MM.1S (cell line): ENCODE results near the gene PTGER2.

Experiments
- DNase-seq: peaks from one replicate; pipeline ENCODE4 v3.0.0-alpha.2; 2015
- H2AFZ ChIP-seq: fragments of 300-600 bp; sonication (generic); 2 replicates; pipeline ENCODE4 v1.6.0; 2016; ENCODE audit warnings: antibody characterized with exemption, low read length
- H3F3A ChIP-seq: fragments of 300-600 bp; sonication (generic); 2 replicates; pipeline ENCODE4 v1.6.1; 2016; ENCODE audit warnings: mild to moderate bottlenecking, antibody characterized with exemption, low read length, moderate library complexity, mixed read lengths; ENCODE audit not compliant: insufficient read depth
- H3K27ac ChIP-seq: fragments of 300-600 bp; sonication (generic); 2 replicates; pipeline ENCODE4 v1.5.1; 2016; ENCODE audit warnings: mild to moderate bottlenecking, low read length
- H3K27me3 ChIP-seq: fragments of 300-600 bp; sonication (generic); replicated peaks from 2 replicates; pipeline ENCODE4 v1.6.0; 2016; ENCODE audit warnings: low read length; ENCODE audit not compliant: insufficient read depth
- H3K36me3 ChIP-seq: fragments of 300-600 bp; sonication (generic); replicated peaks from 2 replicates; pipeline ENCODE4 v1.6.1; 2016; ENCODE audit warnings: mild to moderate bottlenecking, low read length, mixed read lengths; ENCODE audit not compliant: insufficient read depth
- H3K4me1 ChIP-seq: fragments of 300-600 bp; sonication (generic); 2 replicates; pipeline ENCODE4 v1.6.1; 2016; ENCODE audit warnings: low read length, mixed read lengths
- H3K4me2 ChIP-seq: fragments of 300-600 bp; sonication (generic); 2 replicates; pipeline ENCODE4 v1.6.0; 2016; ENCODE audit warnings: low read depth, low read length
- H3K4me3 ChIP-seq: fragments of 300-600 bp; sonication (generic); 2 replicates; pipeline ENCODE4 v1.5.1; 2016; ENCODE audit warnings: low read length, mixed read lengths
- H3K79me2 ChIP-seq: fragments of 300-600 bp; sonication (generic); 2 replicates; pipeline ENCODE4 v1.6.1; 2016; ENCODE audit warnings: mixed run types, low read length, mixed read lengths
- H3K9ac ChIP-seq: fragments of 300-600 bp; sonication (generic); 2 replicates; pipeline ENCODE4 v1.6.1; 2016; ENCODE audit warnings: low read length, mixed read lengths
- H3K9me2 ChIP-seq: fragments of 300-600 bp; sonication (generic); replicated peaks from 2 replicates; pipeline ENCODE4 v1.6.1; 2016; ENCODE audit warnings: mild to moderate bottlenecking, low read length, mixed read lengths; ENCODE audit not compliant: insufficient read depth
- H3K9me3 ChIP-seq: fragments of 300-600 bp; sonication (generic); replicated peaks from 2 replicates; pipeline ENCODE4 v1.6.1; 2016; ENCODE audit warnings: mild to moderate bottlenecking, low read length, mixed read lengths; ENCODE audit not compliant: insufficient read depth
- H4K20me1 ChIP-seq: fragments of 300-600 bp; sonication (generic); 2 replicates; pipeline ENCODE4 v1.6.1; 2016; ENCODE audit warnings: mild to moderate bottlenecking, low read length, moderate library complexity, mixed read lengths; ENCODE audit not compliant: insufficient read depth
- CTCF ChIP-seq: fragments of 300-600 bp; sonication (generic); IDR thresholded peaks from 2 replicates; pipeline ENCODE4 v1.5.1; 2016; ENCODE audit warnings: antibody characterized with exemption, low read length, mixed read lengths
- EZH2 ChIP-seq: fragments of 300-600 bp; sonication (generic); optimal IDR thresholded peaks from 2 replicates; pipeline ENCODE3; 2017; ENCODE audit warnings: low read depth, mild to moderate bottlenecking, antibody characterized with exemption, low read length, mixed read lengths
- EZH2phosphoT487 ChIP-seq: fragments of 300-600 bp; sonication (generic); IDR thresholded peaks from 2 replicates; pipeline ENCODE4 v1.6.1; 2018; ENCODE audit warnings: antibody characterized with exemption, low read length

The PTGER2 gene

DNA sequence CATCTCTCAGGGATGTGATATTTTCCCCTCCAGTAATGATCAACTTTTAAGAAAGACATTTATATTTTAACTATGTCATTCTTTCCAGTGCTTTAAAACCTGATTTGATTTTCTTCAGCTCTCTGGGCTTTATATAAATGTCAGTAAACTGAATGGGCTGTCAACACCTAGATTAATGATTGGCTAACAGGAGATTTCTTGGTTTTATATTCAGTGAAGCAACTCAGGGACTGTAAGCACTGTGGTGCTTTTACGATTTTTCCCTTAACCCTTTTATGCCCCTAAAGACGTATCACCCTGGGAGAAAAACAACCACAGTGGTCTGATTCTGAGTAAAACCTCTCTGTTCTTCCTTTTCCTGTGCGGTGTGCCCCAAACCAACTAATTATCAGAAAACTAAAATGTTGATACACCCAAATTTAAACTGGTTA is 38.0 kb downstream of the PTGER2 start:
- Histone ChIP-seq H3K9me2 (no peaks in the 10 kb centered on the region), H3K4me1 (no peaks in the 10 kb centered on the region), H3K4me2 (no peak overlapping the region), H3K79me2 (no peaks in the 10 kb centered on the region), H3K27me3 (no peaks in the 10 kb centered on the region), H3K4me3 (no peak overlapping the region), H3F3A (no peaks in the 10 kb centered on the region), H2AFZ (no peak overlapping the region), H3K9ac (no peak overlapping the region), H3K27ac (no peak overlapping the region), H4K20me1 (no peaks in the 10 kb centered on the region), H3K36me3 (no peaks in the 10 kb centered on the region), H3K9me3 (no peaks in the 10 kb centered on the region)
- TF ChIP-seq EZH2phosphoT487: no peak
- no peak for TF ChIP-seq EZH2
- no peak for TF ChIP-seq CTCF
- no peak for DNase-seq

DNA sequence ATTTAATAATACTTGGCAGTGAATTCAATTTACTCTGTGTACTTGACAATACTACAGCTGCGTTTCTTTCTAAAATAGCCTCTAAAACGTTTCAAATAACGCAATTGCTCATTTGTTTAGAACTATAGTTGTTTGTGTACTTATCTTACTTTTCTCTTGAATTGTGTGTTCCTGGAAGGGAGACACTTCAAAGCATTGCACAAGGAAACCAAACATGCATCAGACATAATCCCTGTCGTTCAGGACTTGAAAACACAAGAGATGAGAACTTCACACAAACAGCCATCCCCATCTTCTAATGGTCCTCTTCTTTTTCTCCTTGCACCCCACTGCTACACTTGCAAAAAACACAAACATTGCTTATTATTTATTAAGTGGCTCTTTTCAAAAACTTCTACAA is 38.5 kb downstream of the PTGER2 start:
- Histone ChIP-seq H3K9me3 (no peaks in the 10 kb centered on the region), H3K4me2 (no peak overlapping the region), H3K4me1 (no peaks in the 10 kb centered on the region), H3K4me3 (no peak overlapping the region), H3K27me3 (no peaks in the 10 kb centered on the region), H3K9me2 (no peaks in the 10 kb centered on the region), H3K79me2 (no peaks in the 10 kb centered on the region), H3K27ac (no peak overlapping the region), H3K9ac (no peak overlapping the region), H3K36me3 (no peaks in the 10 kb centered on the region), H3F3A (no peaks in the 10 kb centered on the region), H2AFZ (no peak overlapping the region), H4K20me1 (no peaks in the 10 kb centered on the region)
- TF ChIP-seq EZH2: no peak
- TF ChIP-seq EZH2phosphoT487: no peak
- no peak for TF ChIP-seq CTCF
- DNase-seq: no peak

DNA sequence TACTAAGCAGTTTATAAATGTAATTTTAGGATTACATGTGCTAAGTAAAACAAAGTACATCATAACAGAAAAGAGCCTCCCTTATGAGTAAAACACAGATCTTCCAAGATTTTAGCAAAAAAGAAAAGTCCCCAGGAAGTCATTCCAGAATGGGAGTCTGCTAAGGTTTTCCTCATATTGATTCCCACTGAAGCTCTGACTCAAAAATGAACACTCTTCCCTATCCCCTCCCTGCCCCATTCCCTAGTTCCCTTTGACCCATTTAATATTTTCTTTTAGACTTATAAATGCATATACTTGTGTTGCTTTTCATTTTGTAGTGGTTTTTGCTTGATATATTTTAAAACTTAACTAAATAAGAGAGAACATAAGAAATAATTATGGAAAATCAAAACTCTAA is 40.1 kb downstream of the PTGER2 start:
- TF ChIP-seq CTCF: no peak
- no peak for TF ChIP-seq EZH2phosphoT487
- H3K27me3 ChIP-seq: no peaks in the 10 kb centered on the region
- H3K27ac ChIP-seq: no peak overlapping the region
- H3K79me2 ChIP-seq: no peaks in the 10 kb centered on the region
- no peaks in the 10 kb centered on the region for H3K9me2 ChIP-seq
- H3K4me1 ChIP-seq: no peaks in the 10 kb centered on the region
- no peak for DNase-seq
- no peaks in the 10 kb centered on the region for H4K20me1 ChIP-seq
- no peak overlapping the region for H3K4me3 ChIP-seq
- H3K4me2 ChIP-seq: no peak overlapping the region
- no peaks in the 10 kb centered on the region for H3K36me3 ChIP-seq
- no peak overlapping the region for H2AFZ ChIP-seq
- no peak overlapping the region for H3K9ac ChIP-seq
- no peaks in the 10 kb centered on the region for H3F3A ChIP-seq
- H3K9me3 ChIP-seq: no peaks in the 10 kb centered on the region

DNA sequence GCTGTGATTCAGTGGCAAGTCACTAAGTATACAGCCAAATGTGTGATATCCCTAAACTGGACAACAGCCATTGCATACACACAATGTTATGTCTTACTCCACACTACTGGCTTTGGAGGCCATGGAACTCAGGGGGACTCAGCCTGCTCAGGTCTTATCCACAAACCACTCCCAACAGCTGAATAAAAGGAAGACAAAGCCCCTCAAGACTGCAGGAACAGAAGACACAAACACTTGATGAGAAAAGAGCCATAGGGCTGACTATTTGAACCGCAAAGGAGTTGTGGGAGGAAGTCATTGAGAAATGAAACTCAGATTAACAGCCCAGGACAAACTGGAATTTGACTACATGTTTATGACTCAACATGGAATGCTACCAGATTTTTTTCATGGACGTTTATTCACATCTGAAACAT is 40.9 kb downstream of the PTGER2 start:
- H3F3A ChIP-seq: no peaks in the 10 kb centered on the region
- H3K4me1 ChIP-seq: no peaks in the 10 kb centered on the region
- no peak overlapping the region for H3K4me2 ChIP-seq
- no peak overlapping the region for H2AFZ ChIP-seq
- no peaks in the 10 kb centered on the region for H3K9me3 ChIP-seq
- no peak for TF ChIP-seq EZH2
- H3K4me3 ChIP-seq: no peak overlapping the region
- no peaks in the 10 kb centered on the region for H4K20me1 ChIP-seq
- H3K27ac ChIP-seq: no peak overlapping the region
- no peaks in the 10 kb centered on the region for H3K27me3 ChIP-seq
- no peaks in the 10 kb centered on the region for H3K36me3 ChIP-seq
- H3K9me2 ChIP-seq: no peaks in the 10 kb centered on the region
- H3K79me2 ChIP-seq: no peaks in the 10 kb centered on the region
- H3K9ac ChIP-seq: no peak overlapping the region
- no peak for DNase-seq
